ENCODE results near the gene MTCL1. TPM values are rescaled to one million over a fixed set of nuclear protein-coding genes. Genes with fewer than 3 reads are reported as not detected.

The MTCL1 gene
- total RNA-seq, 6 experiments from 2014 or later = 1.4 to 7.4 (median 3.6) TPM

GRCh38 chr18:8803063-8803795 is 97.9 kb downstream of the MTCL1 start:
- no peak for TF ChIP-seq CTCF (IDR thresholded peaks at IDR 0.05)
- TF ChIP-seq POLR2A (IDR thresholded peaks at IDR 0.05) = no peak
- WGBS (ENCODE audit: insufficient coverage, low coverage, low lambda C conversion rate, missing lambda C conversion rate) = 77% methylated on average over 8 of the region's 8 CpGs
- Histone ChIP-seq H3K36me3 (no peaks in the 10 kb centered on the region), H3K4me1 (peaks cover 0 to 6% (median 0%) of the 10 kb centered on the region in 4 donors), H3K9me3 (no peaks in the 10 kb centered on the region), H3K27ac (no peak overlapping the region), H3K27me3 (no peaks in the 10 kb centered on the region), H3K4me3 (no peak overlapping the region)
- intact Hi-C loops (cut with DNase I) = no loop called here
- DNase-seq (no peak), ATAC-seq (no peak)

GRCh38 chr18:8803957-8804356 is 98.6 kb downstream of the MTCL1 start:
- Histone ChIP-seq H3K27me3 (no peaks in the 10 kb centered on the region), H3K36me3 (no peaks in the 10 kb centered on the region), H3K9me3 (no peaks in the 10 kb centered on the region), H3K27ac (no peak overlapping the region), H3K4me1 (peaks cover 0 to 6% (median 0%) of the 10 kb centered on the region in 4 donors), H3K4me3 (no peak overlapping the region)
- DNase-seq (no peak), ATAC-seq (no peak)
- TF ChIP-seq POLR2A (IDR thresholded peaks at IDR 0.05) = no peak
- intact Hi-C loops (cut with DNase I) = no loop called here
- 75% methylated on average over 1 of the region's 1 CpG for WGBS (ENCODE audit: insufficient coverage, low coverage, low lambda C conversion rate, missing lambda C conversion rate)

- 98% methylated on average over 4 of the region's 4 CpGs for WGBS (ENCODE audit: insufficient coverage, low coverage, low lambda C conversion rate, missing lambda C conversion rate)
- no peak for TF ChIP-seq CTCF (IDR thresholded peaks at IDR 0.05)
- no peak for TF ChIP-seq POLR2A (IDR thresholded peaks at IDR 0.05)
- peaks cover 0 to 6% (median 0%) of the 10 kb centered on the region in 4 donors for H3K4me1 ChIP-seq
Observed at GRCh38 chr18:8805552-8805951, 100.2 kb downstream of the MTCL1 start.

GRCh38 chr18:8806100-8806797 is 100.9 kb downstream of the MTCL1 start:
- WGBS (ENCODE audit: insufficient coverage, low coverage, low lambda C conversion rate, missing lambda C conversion rate) = 4% methylated on average over 2 of the region's 6 CpGs
- H3K36me3 ChIP-seq = no peaks in the 10 kb centered on the region
- intact Hi-C loops (cut with DNase I) = no loop called here
- ATAC-seq (peak in 1 of 4 donors; percentile 42), DNase-seq (no peak)
- H3K27ac ChIP-seq = no peak overlapping the region
- TF ChIP-seq CTCF (IDR thresholded peaks at IDR 0.05) (no peak), POLR2A (IDR thresholded peaks at IDR 0.05) (no peak)
- no peaks in the 10 kb centered on the region for H3K27me3 ChIP-seq
- H3K4me3 ChIP-seq = no peak overlapping the region
- H3K9me3 ChIP-seq = no peaks in the 10 kb centered on the region
- peaks cover 0 to 6% (median 0%) of the 10 kb centered on the region in 4 donors for H3K4me1 ChIP-seq

More at GRCh38 chr18:8805552-8805951, 100.2 kb downstream of the MTCL1 start:
- intact Hi-C loops (cut with DNase I) = no loop called here
- no peak for DNase-seq
- H3K27ac ChIP-seq = no peak overlapping the region
- no peaks in the 10 kb centered on the region for H3K36me3 ChIP-seq
- no peak overlapping the region for H3K4me3 ChIP-seq
- ATAC-seq = no peak
- no peaks in the 10 kb centered on the region for H3K27me3 ChIP-seq
- H3K9me3 ChIP-seq = no peaks in the 10 kb centered on the region

Data from right lobe of liver (tissue), 6 donors.